ENCODE measurements around the gene DUS1L.

DNA sequence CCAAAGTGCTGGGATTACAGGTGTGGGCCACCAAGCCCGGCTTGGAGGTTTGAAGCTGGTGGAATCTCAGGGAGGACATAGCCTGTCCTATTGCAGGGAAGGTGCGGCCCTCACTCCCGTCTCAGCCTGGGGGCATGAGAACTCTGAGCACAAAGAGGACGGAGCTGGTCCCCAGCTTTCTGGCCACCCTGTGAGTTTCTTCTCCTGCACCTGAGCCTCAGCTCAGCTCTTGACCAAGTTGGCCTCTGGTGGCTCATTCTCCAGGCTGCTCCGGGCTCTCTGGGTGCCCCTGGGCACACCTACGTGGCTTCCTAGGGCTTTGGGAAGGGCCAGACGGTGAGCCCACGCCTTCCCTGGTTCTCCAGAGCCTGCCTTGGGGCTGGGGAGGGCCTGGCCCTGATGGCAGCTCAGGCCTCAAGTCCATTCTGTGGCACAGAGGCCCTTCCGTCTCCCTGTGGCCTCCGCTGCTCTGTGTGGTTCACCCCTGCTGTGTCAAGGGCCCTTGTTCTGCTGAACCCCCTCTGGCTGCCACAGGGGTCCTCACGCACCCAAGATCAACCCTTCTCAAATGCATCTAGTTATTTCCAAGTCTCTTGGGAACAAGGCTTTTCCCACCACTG, 39.3 kb upstream of the DUS1L start:
- TF ChIP-seq, protein P1, sequence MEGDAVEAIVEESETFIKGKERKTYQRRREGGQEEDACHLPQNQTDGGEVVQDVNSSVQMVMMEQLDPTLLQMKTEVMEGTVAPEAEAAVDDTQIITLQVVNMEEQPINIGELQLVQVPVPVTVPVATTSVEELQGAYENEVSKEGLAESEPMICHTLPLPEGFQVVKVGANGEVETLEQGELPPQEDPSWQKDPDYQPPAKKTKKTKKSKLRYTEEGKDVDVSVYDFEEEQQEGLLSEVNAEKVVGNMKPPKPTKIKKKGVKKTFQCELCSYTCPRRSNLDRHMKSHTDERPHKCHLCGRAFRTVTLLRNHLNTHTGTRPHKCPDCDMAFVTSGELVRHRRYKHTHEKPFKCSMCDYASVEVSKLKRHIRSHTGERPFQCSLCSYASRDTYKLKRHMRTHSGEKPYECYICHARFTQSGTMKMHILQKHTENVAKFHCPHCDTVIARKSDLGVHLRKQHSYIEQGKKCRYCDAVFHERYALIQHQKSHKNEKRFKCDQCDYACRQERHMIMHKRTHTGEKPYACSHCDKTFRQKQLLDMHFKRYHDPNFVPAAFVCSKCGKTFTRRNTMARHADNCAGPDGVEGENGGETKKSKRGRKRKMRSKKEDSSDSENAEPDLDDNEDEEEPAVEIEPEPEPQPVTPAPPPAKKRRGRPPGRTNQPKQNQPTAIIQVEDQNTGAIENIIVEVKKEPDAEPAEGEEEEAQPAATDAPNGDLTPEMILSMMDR (IDR thresholded peaks at IDR 0.05; ENCODE audit: low read depth, low read length): no peak
- TF ChIP-seq POLR2A (IDR thresholded peaks at IDR 0.05; ENCODE audit: extremely low read depth, insufficient read length): no peak
- no peak for TF ChIP-seq MYC (IDR thresholded peaks at IDR 0.05; ENCODE audit: low read depth, low read length)
